ENCODE data around the gene ARID5B.

GRCh38 chr10:62071846-62072281 lies 170.4 kb downstream of the ARID5B start:
- TF ChIP-seq CTCF (conservative IDR thresholded peaks at IDR 0.05 in 1 of 2, IDR thresholded peaks at IDR 0.05 in 1 of 2; ENCODE audit: low read depth in 1 of 2, low read length in 2 of 2): no peak
- no peak for TF ChIP-seq EZH2 (IDR thresholded peaks at IDR 0.05; ENCODE audit: low read length, missing control alignments)

Data from fibroblast of lung (primary cell).